H9 (cell line): ENCODE results near the gene ANAPC2. TPM values are rescaled to one million over a fixed set of nuclear protein-coding genes. Genes with fewer than 3 reads are reported as not detected.

ENCODE experiments used
- DNase-seq: peaks from one replicate; pipeline ENCODE4 v3.0.0-alpha.2; 2017
- H2AFZ ChIP-seq: one replicate; pipeline ENCODE4 v1.6.1; 2013; ENCODE audit warnings: mild to moderate bottlenecking, low read length, control low read depth, moderate library complexity
- H2AK5ac ChIP-seq: 2 replicates; pipeline ENCODE4 v1.6.1; 2013; ENCODE audit warnings: low read length, control low read depth, mixed read lengths; ENCODE audit not compliant: insufficient read length
- H2BK120ac ChIP-seq: one replicate; pipeline ENCODE4 v1.6.1; 2013; ENCODE audit warnings: low read depth, mild to moderate bottlenecking, low read length, control low read depth, inconsistent platforms; ENCODE audit not compliant: poor library complexity, severe bottlenecking
- H2BK12ac ChIP-seq: 2 replicates; pipeline ENCODE4 v1.6.1; 2013; ENCODE audit warnings: low read length, control low read depth, mixed read lengths, low read depth; ENCODE audit not compliant: insufficient read length
- H2BK15ac ChIP-seq: 2 replicates; pipeline ENCODE4 v1.6.1; 2013; ENCODE audit warnings: low read depth, low read length, control low read depth
- H2BK20ac ChIP-seq: one replicate; pipeline ENCODE4 v1.6.1; 2013; ENCODE audit warnings: low read depth, mild to moderate bottlenecking, low read length, control low read depth, inconsistent platforms; ENCODE audit not compliant: poor library complexity, severe bottlenecking
- H2BK5ac ChIP-seq: 2 replicates; pipeline ENCODE4 v1.6.1; 2013; ENCODE audit warnings: low read length, control low read depth, mixed read lengths; ENCODE audit not compliant: insufficient read length
- H3K14ac ChIP-seq: 2 replicates; pipeline ENCODE4 v1.6.1; 2013; ENCODE audit warnings: low read length, control low read depth; ENCODE audit not compliant: insufficient read depth
- H3K18ac ChIP-seq: 2 replicates; pipeline ENCODE4 v1.6.1; 2013; ENCODE audit warnings: low read depth, mild to moderate bottlenecking, mixed read lengths, low read length, control low read depth; ENCODE audit not compliant: insufficient read length
- H3K23ac ChIP-seq: 2 replicates; pipeline ENCODE4 v1.6.1; 2013; ENCODE audit warnings: low read length, control low read depth, mixed read lengths, low read depth; ENCODE audit not compliant: insufficient read length
- H3K23me2 ChIP-seq: 2 replicates; pipeline ENCODE4 v1.6.1; 2013; ENCODE audit warnings: low read depth, mild to moderate bottlenecking, mixed read lengths, low read length, control low read depth; ENCODE audit not compliant: insufficient read length, poor library complexity, severe bottlenecking
- H3K27ac ChIP-seq: 2 replicates; pipeline ENCODE4 v1.5.1; 2013; ENCODE audit warnings: low read length, control low read depth, mixed read lengths, low read depth; ENCODE audit not compliant: insufficient read length
- H3K27me3 ChIP-seq: 2 replicates; pipeline ENCODE4 v1.6.1; 2013; ENCODE audit warnings: low read length, control low read depth, inconsistent platforms; ENCODE audit not compliant: insufficient read depth
- H3K4ac ChIP-seq: 2 replicates; pipeline ENCODE4 v1.6.1; 2013; ENCODE audit warnings: low read depth, mild to moderate bottlenecking, control low read depth, inconsistent platforms, low read length, moderate library complexity
- H3K4me1 ChIP-seq: 2 replicates; pipeline ENCODE4 v1.6.1; 2013; ENCODE audit warnings: low read length, control low read depth, inconsistent platforms; ENCODE audit not compliant: insufficient read depth
- H3K4me2 ChIP-seq: 2 replicates; pipeline ENCODE4 v1.6.1; 2013; ENCODE audit warnings: low read length, control low read depth, mixed read lengths; ENCODE audit not compliant: insufficient read length, insufficient read depth
- H3K56ac ChIP-seq: 2 replicates; pipeline ENCODE4 v1.6.1; 2013; ENCODE audit warnings: low read depth, mild to moderate bottlenecking, mixed read lengths, low read length, control low read depth; ENCODE audit not compliant: insufficient read length
- H3K79me1 ChIP-seq: 2 replicates; pipeline ENCODE4 v1.6.1; 2013; ENCODE audit warnings: low read depth, mild to moderate bottlenecking, moderate library complexity, low read length, control low read depth, inconsistent platforms; ENCODE audit not compliant: insufficient read depth, poor library complexity, severe bottlenecking
- H3K79me2 ChIP-seq: 2 replicates; pipeline ENCODE4 v1.6.1; 2013; ENCODE audit warnings: low read length, control low read depth, inconsistent platforms; ENCODE audit not compliant: insufficient read depth
- H3K9ac ChIP-seq: 2 replicates; pipeline ENCODE4 v1.6.1; 2013; ENCODE audit warnings: low read length, control low read depth, mixed read lengths; ENCODE audit not compliant: insufficient read length; ENCODE audit errors: extremely low read depth
- H3K9me3 ChIP-seq: one replicate; pipeline ENCODE4 v1.6.1; 2013; ENCODE audit warnings: low read depth, low read length, inconsistent platforms; ENCODE audit not compliant: control insufficient read depth
- H3T11ph ChIP-seq: one replicate; pipeline ENCODE4 v1.6.1; 2013; ENCODE audit warnings: mild to moderate bottlenecking, low read length, control low read depth, inconsistent platforms
- H4K20me1 ChIP-seq: one replicate; pipeline ENCODE4 v1.6.1; 2013; ENCODE audit not compliant: control insufficient read depth, insufficient read length, insufficient read depth
- H4K5ac ChIP-seq: 2 replicates; pipeline ENCODE4 v1.6.1; 2013; ENCODE audit warnings: low read depth, mild to moderate bottlenecking, mixed read lengths, low read length, control low read depth; ENCODE audit not compliant: insufficient read length
- H4K8ac ChIP-seq: replicated peaks from 2 replicates; pipeline ENCODE4 v1.6.1; 2013; ENCODE audit warnings: low read length, control low read depth, mixed read lengths, low read depth; ENCODE audit not compliant: insufficient read length
- H4K91ac ChIP-seq: 2 replicates; pipeline ENCODE4 v1.6.1; 2013; ENCODE audit warnings: low read depth, mild to moderate bottlenecking, moderate library complexity, mixed read lengths, low read length, control low read depth; ENCODE audit not compliant: insufficient read length
- H3K27ac Mint-ChIP-seq, 3 experiments: 2 replicates in 2 of 3; 3 replicates in 1 of 3; pipeline ENCODE4 v1.8.0; 2020 to 2021; ENCODE audit warnings: mixed read lengths in 3 of 3, mild to moderate bottlenecking in 1 of 3, moderate library complexity in 1 of 3
- H3K27me3 Mint-ChIP-seq: 2 replicates; pipeline ENCODE4 v1.8.0; 2021; ENCODE audit warnings: low read depth, mild to moderate bottlenecking, moderate library complexity, mixed read lengths
- H3K36me3 Mint-ChIP-seq, 3 experiments: 2 replicates in 2 of 3; 3 replicates in 1 of 3; pipeline ENCODE4 v1.8.0; 2020 to 2021; ENCODE audit warnings: low read depth in 3 of 3, mixed read lengths in 3 of 3; ENCODE audit not compliant: insufficient read depth in 1 of 3
- H3K4me1 Mint-ChIP-seq, 2 experiments: 2 replicates each; pipeline ENCODE4 v1.8.0; 2020; ENCODE audit warnings: mixed read lengths in 2 of 2
- H3K4me3 Mint-ChIP-seq, 2 experiments: 2 replicates in 1 of 2; 3 replicates in 1 of 2; pipeline ENCODE4 v1.8.0; 2020 to 2021; ENCODE audit warnings: mild to moderate bottlenecking in 2 of 2, mixed read lengths in 2 of 2, moderate library complexity in 1 of 2
- H3K9me3 Mint-ChIP-seq, 2 experiments: 2 replicates in 1 of 2; 3 replicates in 1 of 2; pipeline ENCODE4 v1.8.0; 2020; ENCODE audit warnings: mild to moderate bottlenecking in 2 of 2, mixed read lengths in 2 of 2, moderate library complexity in 1 of 2
- WGBS: extraction: QIAGEN DNeasy Blood & Tissue Kit; methylation state at CpG from one replicate; pipeline ENCODE4 v1.1.7; 2013; ENCODE audit warnings: missing lambda C conversion rate, low lambda C conversion rate, mixed read lengths; ENCODE audit not compliant: insufficient read length; ENCODE audit errors: extremely low coverage; 5-methylcytosine and 5-hydroxymethylcytosine counted together
- total RNA-seq: library from RNA; stranded (reverse); gene quantifications from 2 replicates; pipeline ENCODE4 v1.2.1, GENCODE V29; 2021
- TF ChIP-seq, protein P1 (sequence below): fragments of 200-600 bp; sonication (generic); conservative IDR thresholded peaks from 3 replicates; pipeline ENCODE4 v1.8.0; 2021; ENCODE audit warnings: antibody characterized with exemption, mild to moderate bottlenecking

ANAPC2 gene
- total RNA-seq, 1 experiment from 2014 or later, result 54.8 TPM

DNA sequence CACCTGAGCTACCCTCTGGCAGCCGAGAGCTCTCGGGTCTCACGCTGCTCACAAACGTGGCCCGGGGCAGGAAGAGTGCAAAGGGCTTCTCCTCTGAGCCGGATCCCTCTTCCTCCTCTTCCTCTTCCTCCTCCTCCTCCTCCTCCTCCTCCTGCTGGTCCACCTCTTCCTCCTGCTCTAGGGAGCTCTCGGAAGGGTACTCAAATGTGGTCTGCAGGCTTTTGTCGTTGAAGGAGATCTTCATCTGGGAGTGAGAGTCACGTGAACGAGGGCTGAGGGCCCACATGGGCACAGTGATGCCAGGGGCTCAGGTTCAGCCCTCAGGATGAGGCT, 4.1 kb upstream of the ANAPC2 start:
- H3K56ac ChIP-seq, result no peak overlapping the region
- H3K4me2 ChIP-seq, result no peak overlapping the region
- no peak for DNase-seq
- no peak overlapping the region for H2AK5ac ChIP-seq
- no peaks in the 10 kb centered on the region for H3K27me3 Mint-ChIP-seq
- no peak overlapping the region for H2BK5ac ChIP-seq
- peaks cover 16 to 21% of the 10 kb centered on the region in 2 experiments for H3K4me1 Mint-ChIP-seq
- peaks cover 5% of the 10 kb centered on the region; the same call in 1 of the 2 replicates for H3K79me2 ChIP-seq
- H3K18ac ChIP-seq, result no peak overlapping the region
- peaks cover 13% of the 10 kb centered on the region for H3K23me2 ChIP-seq
- no peak overlapping the region for H2AFZ ChIP-seq
- H3K14ac ChIP-seq, result no peak overlapping the region; the same call in 1 of the 2 replicates
- H3K4ac ChIP-seq, result no peak overlapping the region
- no peak overlapping the region for H2BK20ac ChIP-seq
- WGBS, result no CpG with 5 or more reads among the region's 10 CpGs
- H4K20me1 ChIP-seq, result no peaks in the 10 kb centered on the region
- no peak overlapping the region; a peak in 1 of 5 replicates for H3K4me3 Mint-ChIP-seq
- TF ChIP-seq, protein P1, sequence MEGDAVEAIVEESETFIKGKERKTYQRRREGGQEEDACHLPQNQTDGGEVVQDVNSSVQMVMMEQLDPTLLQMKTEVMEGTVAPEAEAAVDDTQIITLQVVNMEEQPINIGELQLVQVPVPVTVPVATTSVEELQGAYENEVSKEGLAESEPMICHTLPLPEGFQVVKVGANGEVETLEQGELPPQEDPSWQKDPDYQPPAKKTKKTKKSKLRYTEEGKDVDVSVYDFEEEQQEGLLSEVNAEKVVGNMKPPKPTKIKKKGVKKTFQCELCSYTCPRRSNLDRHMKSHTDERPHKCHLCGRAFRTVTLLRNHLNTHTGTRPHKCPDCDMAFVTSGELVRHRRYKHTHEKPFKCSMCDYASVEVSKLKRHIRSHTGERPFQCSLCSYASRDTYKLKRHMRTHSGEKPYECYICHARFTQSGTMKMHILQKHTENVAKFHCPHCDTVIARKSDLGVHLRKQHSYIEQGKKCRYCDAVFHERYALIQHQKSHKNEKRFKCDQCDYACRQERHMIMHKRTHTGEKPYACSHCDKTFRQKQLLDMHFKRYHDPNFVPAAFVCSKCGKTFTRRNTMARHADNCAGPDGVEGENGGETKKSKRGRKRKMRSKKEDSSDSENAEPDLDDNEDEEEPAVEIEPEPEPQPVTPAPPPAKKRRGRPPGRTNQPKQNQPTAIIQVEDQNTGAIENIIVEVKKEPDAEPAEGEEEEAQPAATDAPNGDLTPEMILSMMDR, result no peak
- no peak overlapping the region for H3K23ac ChIP-seq
- H2BK12ac ChIP-seq, result no peak overlapping the region
- H3K4me1 ChIP-seq, result peaks cover 5% of the 10 kb centered on the region; the same call in 1 of the 2 replicates
- H3K27me3 ChIP-seq, result no peaks in the 10 kb centered on the region
- H4K91ac ChIP-seq, result no peak overlapping the region
- no peaks in the 10 kb centered on the region for H3K9me3 Mint-ChIP-seq
- peaks cover 7 to 18% (median 14%) of the 10 kb centered on the region in 3 experiments; a peak in 5 of 7 replicates for H3K36me3 Mint-ChIP-seq
- H3K9ac ChIP-seq, result no peak overlapping the region
- no peak overlapping the region for H3T11ph ChIP-seq
- H4K5ac ChIP-seq, result no peak overlapping the region
- H3K27ac Mint-ChIP-seq, result no peak overlapping the region
- no peak overlapping the region for H4K8ac ChIP-seq
- no peak overlapping the region for H2BK120ac ChIP-seq
- H2BK15ac ChIP-seq, result no peak overlapping the region
- H3K27ac ChIP-seq, result no peak overlapping the region
- H3K9me3 ChIP-seq, result no peaks in the 10 kb centered on the region
- peaks cover 5% of the 10 kb centered on the region for H3K79me1 ChIP-seq
